ENCODE measurements around the gene CES3. TPM values are rescaled to one million over a fixed set of nuclear protein-coding genes. Genes with fewer than 3 reads are reported as not detected.
A peak's percentile ranks its signal among the peaks of the same experiment; 100 is the strongest.

CES3 gene
- total and polyA plus RNA-seq, 9 of the 15 experiments (the other 6 are each of a cell fraction or from before 2014, with no cell fraction given): 0.06 to 2.2 (median 0.68) TPM

- TF ChIP-seq RAD21 (CRISPR knock-in tag; conservative IDR thresholded peaks at IDR 0.05 in 1 of 2, IDR thresholded peaks at IDR 0.05 in 1 of 2): peak in 1 of 2 experiments; percentile 43; a peak in 2 of 4 replicates
- TF ChIP-seq CTCF (IDR thresholded peaks at IDR 0.05 in 2 of 3, conservative IDR thresholded peaks at IDR 0.05 in 1 of 3; ENCODE audit: insufficient read depth in 2 of 3, low read depth in 1 of 3, low read length in 3 of 3): peak; percentile 92 to 98 (median 96)
- TF ChIP-seq ZNF699 (CRISPR knock-in tag; IDR thresholded peaks at IDR 0.05; ENCODE audit: insufficient replicate concordance): no peak
- TF ChIP-seq CREM (IDR thresholded peaks at IDR 0.05; ENCODE audit: low read depth): 0 out of 2 replicates have a peak, but pooled peaks have one; percentile 15
- TF ChIP-seq HDGF (IDR thresholded peaks at IDR 0.05): peak; percentile 82; the same call in 1 of the 2 replicates
- TF ChIP-seq MLLT1 (IDR thresholded peaks at IDR 0.05): peak; percentile 27 to 75; a peak in 1 of 4 replicates
- TF ChIP-seq ESRRA (IDR thresholded peaks at IDR 0.05; ENCODE audit: borderline replicate concordance, low read depth): peak; percentile 19; the same call in 1 of the 2 replicates
- no peak for TF ChIP-seq ATF4 (CRISPR knock-in tag; IDR thresholded peaks at IDR 0.05)
- no peak for TF ChIP-seq HBP1 (CRISPR knock-in tag; IDR thresholded peaks at IDR 0.05)
- TF ChIP-seq POLR2B (IDR thresholded peaks at IDR 0.05; ENCODE audit: low read depth, partially characterized antibody): peak; percentile 19
- TF ChIP-seq GTF2A2 (tag; IDR thresholded peaks at IDR 0.05): no peak
- peak; percentile 37 to 56 for TF ChIP-seq NRF1 (conservative IDR thresholded peaks at IDR 0.05 in 1 of 2, IDR thresholded peaks at IDR 0.05 in 1 of 2)
- no peak for TF ChIP-seq ARHGAP35 (IDR thresholded peaks at IDR 0.05; ENCODE audit: partially characterized antibody)
- no peak for TF ChIP-seq PHF21A (IDR thresholded peaks at IDR 0.05; ENCODE audit: borderline replicate concordance, low read depth)
- peak; percentile 31; the same call in 1 of the 2 replicates for TF ChIP-seq ATF7 (IDR thresholded peaks at IDR 0.05)
- TF ChIP-seq BCOR (IDR thresholded peaks at IDR 0.05): 0 out of 2 replicates have a peak, but pooled peaks have one; percentile 10
- TF ChIP-seq PHF8 (IDR thresholded peaks at IDR 0.05; ENCODE audit: borderline replicate concordance, low read length): peak; percentile 57; the same call in 1 of the 2 replicates
- peak; percentile 34; the same call in 1 of the 2 replicates for TF ChIP-seq PKNOX1 (IDR thresholded peaks at IDR 0.05)
- peak; percentile 46; the same call in 1 of the 2 replicates for TF ChIP-seq CTBP1 (IDR thresholded peaks at IDR 0.05; ENCODE audit: borderline replicate concordance)
Observed at GRCh38 chr16:66961065-66961744, at the start of gene CES3 (continued).

All from K562 (cell line).